GM12865 (cell line): ENCODE measurements around the gene GAD2.
A peak's percentile ranks its signal among the peaks of the same experiment; 100 is the strongest.

Source experiments
- DNase-seq: peaks from one replicate; pipeline ENCODE4 v3.0.0; 2010; ENCODE audit warnings: low read depth
- H3K4me3 ChIP-seq: 2 replicates; pipeline ENCODE4 v1.5.1; 2011; ENCODE audit warnings: mild to moderate bottlenecking, low read depth, low read length, control low read depth
- CTCF ChIP-seq: IDR thresholded peaks from 2 replicates; pipeline ENCODE4 v1.5.1; 2011; ENCODE audit warnings: low read length, control low read depth, low read depth, inconsistent platforms; ENCODE audit not compliant: insufficient read depth; ENCODE audit errors: missing control alignments

The GAD2 gene

DNA sequence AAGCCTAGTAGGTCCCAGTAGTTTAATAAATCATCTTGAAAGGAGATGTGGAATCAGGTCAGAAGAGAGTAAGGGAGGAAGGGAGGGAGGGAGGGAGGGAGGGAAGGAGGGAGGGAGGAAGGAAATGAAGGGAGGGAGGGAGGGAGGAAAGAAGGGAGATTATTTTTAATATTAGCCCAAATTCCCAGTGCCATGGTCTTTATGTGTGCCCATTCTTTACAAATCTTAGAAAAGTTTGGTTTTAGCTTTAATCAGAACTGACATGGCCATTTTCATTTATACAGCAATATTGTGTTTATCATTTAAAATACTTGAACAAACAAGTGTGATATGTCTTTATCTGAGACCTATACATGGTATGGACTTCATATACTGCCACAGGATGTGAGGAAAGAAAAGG is 86.8 kb downstream of the GAD2 start:
- no peak for TF ChIP-seq CTCF
- DNase-seq = no peak
- no peak overlapping the region for H3K4me3 ChIP-seq

- TF ChIP-seq CTCF = no peak
- DNase-seq = peak; percentile 21
- no peak overlapping the region for H3K4me3 ChIP-seq
Measured at GRCh38 chr10:26310361-26310760, 93.8 kb downstream of the GAD2 start.

DNA sequence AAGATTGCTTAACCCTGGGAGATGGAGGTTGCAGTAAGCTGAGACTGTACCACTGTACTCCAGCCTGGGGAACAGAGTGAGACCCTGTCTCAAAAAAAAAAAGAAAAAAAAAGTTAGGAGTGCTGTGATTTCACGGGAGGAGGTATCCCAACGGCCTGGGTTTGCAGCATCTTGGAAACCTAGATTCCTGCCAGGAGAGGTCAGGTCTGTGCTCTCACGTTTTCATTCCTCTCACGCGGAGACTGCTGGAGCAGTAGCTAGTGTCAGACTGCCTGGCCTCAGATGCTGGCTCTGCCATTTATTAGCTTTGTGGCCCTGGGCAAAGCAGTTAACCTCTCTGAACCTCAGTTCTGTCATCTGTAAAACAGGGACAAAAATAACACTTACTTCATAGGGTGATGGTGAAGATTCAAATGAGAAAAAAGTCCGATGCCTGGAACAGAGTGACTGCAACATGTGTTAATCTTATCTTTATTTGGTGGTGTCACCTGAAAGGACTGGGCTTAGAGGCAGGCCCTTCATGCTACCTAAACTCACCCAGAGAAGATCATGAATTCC is 94.9 kb downstream of the GAD2 start:
- no peak for TF ChIP-seq CTCF
- no peak overlapping the region for H3K4me3 ChIP-seq
- DNase-seq = no peak

GRCh38 chr10:26314265-26315013 is 97.9 kb downstream of the GAD2 start:
- no peak for TF ChIP-seq CTCF
- DNase-seq = no peak
- H3K4me3 ChIP-seq = no peak overlapping the region

DNA sequence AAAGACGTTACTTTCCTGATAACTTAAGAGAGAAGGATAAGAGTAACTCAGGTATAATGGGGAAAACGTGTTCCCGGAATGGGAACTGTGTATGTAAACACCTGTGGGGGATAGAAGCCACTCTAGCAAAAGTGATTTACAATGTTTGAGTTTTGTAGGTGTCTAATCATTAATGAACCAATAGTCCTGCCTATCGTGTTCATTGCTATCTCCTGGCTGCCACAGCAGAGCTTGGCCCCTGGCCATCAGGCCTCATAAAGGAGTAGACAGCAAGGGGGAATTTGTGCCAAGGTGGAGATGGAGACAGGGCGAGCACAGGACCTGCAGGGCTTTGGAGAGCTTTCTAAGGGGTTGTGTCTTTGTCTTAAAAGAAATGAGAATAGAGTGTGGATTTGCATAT is 102.1 kb downstream of the GAD2 start:
- TF ChIP-seq CTCF = no peak
- H3K4me3 ChIP-seq = no peak overlapping the region
- DNase-seq = no peak

DNA sequence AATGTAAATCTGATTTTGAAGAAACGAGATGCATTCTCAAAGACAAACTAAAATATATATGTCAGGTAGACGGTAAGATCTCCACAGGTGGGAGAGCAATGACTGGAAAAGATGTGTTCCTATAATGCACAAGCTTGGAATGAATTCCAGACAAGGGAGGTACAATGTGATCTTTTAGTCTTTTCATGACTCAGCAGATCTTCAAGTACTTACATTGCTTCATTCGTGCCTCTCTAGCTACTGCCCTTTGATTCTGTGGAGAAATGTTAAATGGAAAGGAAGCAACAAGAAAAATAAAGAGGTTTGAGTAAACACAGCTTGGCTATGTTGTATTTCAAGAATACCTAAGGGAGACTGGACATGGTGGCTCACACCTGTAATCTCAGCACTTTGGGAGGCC is 106.6 kb downstream of the GAD2 start:
- no peak overlapping the region for H3K4me3 ChIP-seq
- no peak for TF ChIP-seq CTCF
- DNase-seq = no peak

- no peak for TF ChIP-seq CTCF
- no peak for DNase-seq
- H3K4me3 ChIP-seq = no peak overlapping the region
Measured at GRCh38 chr10:26326851-26327250, 110.3 kb downstream of the GAD2 start.
